ENCODE results near the gene ZNF639. TPM values are rescaled to one million over a fixed set of nuclear protein-coding genes. Genes with fewer than 3 reads are reported as not detected.

The ZNF639 gene
- total RNA-seq, 1 donor from 2014 or later = 29.8 TPM

DNA sequence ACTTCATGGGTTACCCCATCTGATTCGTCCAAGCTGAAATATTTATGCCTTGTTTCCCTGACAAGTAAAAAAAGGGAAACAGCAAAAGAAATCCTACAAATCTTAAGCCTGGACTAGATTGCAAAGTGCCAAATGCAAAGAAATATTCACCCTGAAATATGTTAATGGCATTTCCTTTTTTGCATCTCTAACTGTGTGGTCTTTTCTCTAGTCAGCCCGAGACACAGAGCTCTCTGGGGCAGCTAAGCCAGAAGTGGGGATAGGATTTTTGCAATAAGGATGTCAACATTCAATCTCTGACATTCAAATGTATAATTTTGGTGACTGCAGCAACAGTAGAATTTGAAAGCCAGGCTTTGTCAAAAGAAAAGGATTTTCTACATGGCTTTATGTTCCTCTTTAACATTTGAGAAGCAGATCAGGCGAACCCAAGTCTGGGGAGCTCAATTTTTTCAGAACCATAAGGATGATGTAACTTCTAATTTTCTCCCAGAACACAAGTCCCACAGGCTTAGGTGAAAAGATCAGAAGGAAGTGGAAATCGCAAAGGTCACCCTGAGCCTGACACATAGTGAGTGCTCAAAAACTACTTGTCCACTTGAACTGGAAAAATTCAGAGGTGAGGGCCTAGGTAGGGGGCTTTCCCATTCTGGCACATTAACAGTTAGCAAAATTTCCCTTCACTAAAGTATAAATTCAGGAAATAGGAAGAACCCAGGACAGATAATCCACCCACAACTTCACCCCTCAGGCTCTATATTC lies 43.7 kb upstream of the ZNF639 start:
- Mint-ChIP-seq H3K4me3 (ENCODE audit: unreplicated experiment) (no peak overlapping the region), H3K36me3 (ENCODE audit: low read depth, unreplicated experiment) (no peaks in the 10 kb centered on the region), H3K4me1 (ENCODE audit: unreplicated experiment) (no peaks in the 10 kb centered on the region), H3K27me3 (ENCODE audit: unreplicated experiment) (peaks cover 4% of the 10 kb centered on the region), H3K9me3 (ENCODE audit: unreplicated experiment) (no peaks in the 10 kb centered on the region), H3K27ac (ENCODE audit: unreplicated experiment) (no peak overlapping the region)
- no peak for DNase-seq (ENCODE audit: low spot score)
- TF ChIP-seq, protein P1, sequence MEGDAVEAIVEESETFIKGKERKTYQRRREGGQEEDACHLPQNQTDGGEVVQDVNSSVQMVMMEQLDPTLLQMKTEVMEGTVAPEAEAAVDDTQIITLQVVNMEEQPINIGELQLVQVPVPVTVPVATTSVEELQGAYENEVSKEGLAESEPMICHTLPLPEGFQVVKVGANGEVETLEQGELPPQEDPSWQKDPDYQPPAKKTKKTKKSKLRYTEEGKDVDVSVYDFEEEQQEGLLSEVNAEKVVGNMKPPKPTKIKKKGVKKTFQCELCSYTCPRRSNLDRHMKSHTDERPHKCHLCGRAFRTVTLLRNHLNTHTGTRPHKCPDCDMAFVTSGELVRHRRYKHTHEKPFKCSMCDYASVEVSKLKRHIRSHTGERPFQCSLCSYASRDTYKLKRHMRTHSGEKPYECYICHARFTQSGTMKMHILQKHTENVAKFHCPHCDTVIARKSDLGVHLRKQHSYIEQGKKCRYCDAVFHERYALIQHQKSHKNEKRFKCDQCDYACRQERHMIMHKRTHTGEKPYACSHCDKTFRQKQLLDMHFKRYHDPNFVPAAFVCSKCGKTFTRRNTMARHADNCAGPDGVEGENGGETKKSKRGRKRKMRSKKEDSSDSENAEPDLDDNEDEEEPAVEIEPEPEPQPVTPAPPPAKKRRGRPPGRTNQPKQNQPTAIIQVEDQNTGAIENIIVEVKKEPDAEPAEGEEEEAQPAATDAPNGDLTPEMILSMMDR (IDR thresholded peaks at IDR 0.05; ENCODE audit: unreplicated experiment) = no peak

DNA sequence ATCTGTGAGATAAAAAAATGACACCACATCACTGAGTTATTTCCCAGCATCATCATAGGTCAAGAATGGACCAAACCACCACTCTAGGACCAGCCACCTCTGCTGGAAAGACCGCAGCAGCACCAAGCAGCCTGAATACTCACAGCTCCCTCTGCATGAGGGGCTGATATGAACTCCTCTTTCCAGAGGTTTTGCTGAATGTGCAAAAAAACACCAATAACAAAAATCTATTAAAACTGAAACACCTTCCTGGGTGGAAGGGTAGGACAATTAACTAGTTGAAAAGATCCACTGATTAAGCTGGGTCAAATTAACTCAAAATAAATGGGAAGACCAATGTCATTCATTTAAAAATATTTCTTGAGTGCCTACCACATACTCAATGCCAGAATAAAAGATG lies 43.0 kb upstream of the ZNF639 start:
- no peaks in the 10 kb centered on the region for H3K9me3 Mint-ChIP-seq (ENCODE audit: unreplicated experiment)
- H3K4me1 Mint-ChIP-seq (ENCODE audit: unreplicated experiment) = no peaks in the 10 kb centered on the region
- H3K27me3 Mint-ChIP-seq (ENCODE audit: unreplicated experiment) = peaks cover 2% of the 10 kb centered on the region
- no peak overlapping the region for H3K27ac Mint-ChIP-seq (ENCODE audit: unreplicated experiment)
- TF ChIP-seq, protein P1 (IDR thresholded peaks at IDR 0.05; ENCODE audit: unreplicated experiment) = no peak
- no peaks in the 10 kb centered on the region for H3K36me3 Mint-ChIP-seq (ENCODE audit: low read depth, unreplicated experiment)
- no peak for DNase-seq (ENCODE audit: low spot score)
- no peak overlapping the region for H3K4me3 Mint-ChIP-seq (ENCODE audit: unreplicated experiment)

DNA sequence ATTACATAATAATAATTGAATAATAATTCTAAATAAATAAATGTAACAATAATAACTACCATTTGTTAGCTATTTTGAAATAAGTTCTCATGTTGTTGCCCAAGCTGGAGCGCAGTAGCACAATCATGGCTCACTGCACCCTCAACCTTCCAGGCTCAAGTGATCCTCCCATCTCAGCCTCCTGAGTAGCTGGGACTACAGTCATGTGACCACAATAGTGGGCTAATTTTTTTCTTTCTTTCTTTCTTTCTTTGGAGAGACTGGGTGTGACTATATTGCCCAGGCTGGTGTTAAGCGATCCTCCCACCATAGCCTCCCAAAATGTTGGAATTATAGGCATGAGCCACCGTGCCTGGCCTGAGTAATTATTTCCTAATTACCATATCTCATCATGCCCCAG lies 41.0 kb upstream of the ZNF639 start:
- H3K27me3 Mint-ChIP-seq (ENCODE audit: unreplicated experiment) = peaks cover 2% of the 10 kb centered on the region
- no peak for DNase-seq (ENCODE audit: low spot score)
- H3K27ac Mint-ChIP-seq (ENCODE audit: unreplicated experiment) = no peak overlapping the region
- H3K4me1 Mint-ChIP-seq (ENCODE audit: unreplicated experiment) = no peaks in the 10 kb centered on the region
- no peaks in the 10 kb centered on the region for H3K36me3 Mint-ChIP-seq (ENCODE audit: low read depth, unreplicated experiment)
- no peak overlapping the region for H3K4me3 Mint-ChIP-seq (ENCODE audit: unreplicated experiment)
- H3K9me3 Mint-ChIP-seq (ENCODE audit: unreplicated experiment) = no peaks in the 10 kb centered on the region
- TF ChIP-seq, protein P1 (IDR thresholded peaks at IDR 0.05; ENCODE audit: unreplicated experiment) = no peak

DNA sequence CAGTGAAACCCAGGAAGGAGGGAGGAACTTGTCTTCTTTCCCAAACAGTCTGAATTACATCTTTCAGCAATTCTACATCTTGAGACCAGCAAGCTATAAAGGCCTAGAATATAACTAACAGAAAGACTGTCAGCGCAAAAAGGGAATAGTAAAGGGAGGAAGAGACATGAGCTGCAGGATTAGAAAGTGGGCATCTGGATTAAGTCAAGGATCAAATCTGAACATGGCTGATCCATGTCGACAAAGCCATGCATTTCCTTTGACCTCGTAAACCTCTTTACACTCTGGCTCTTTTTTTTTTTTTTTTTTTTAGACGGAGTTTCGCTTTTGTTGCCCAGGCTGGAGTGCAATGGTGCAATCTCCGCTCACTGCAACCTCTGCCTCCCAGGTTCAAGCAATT lies 36.5 kb upstream of the ZNF639 start:
- TF ChIP-seq, protein P1 (IDR thresholded peaks at IDR 0.05; ENCODE audit: unreplicated experiment) = no peak
- DNase-seq (ENCODE audit: low spot score) = no peak

DNA sequence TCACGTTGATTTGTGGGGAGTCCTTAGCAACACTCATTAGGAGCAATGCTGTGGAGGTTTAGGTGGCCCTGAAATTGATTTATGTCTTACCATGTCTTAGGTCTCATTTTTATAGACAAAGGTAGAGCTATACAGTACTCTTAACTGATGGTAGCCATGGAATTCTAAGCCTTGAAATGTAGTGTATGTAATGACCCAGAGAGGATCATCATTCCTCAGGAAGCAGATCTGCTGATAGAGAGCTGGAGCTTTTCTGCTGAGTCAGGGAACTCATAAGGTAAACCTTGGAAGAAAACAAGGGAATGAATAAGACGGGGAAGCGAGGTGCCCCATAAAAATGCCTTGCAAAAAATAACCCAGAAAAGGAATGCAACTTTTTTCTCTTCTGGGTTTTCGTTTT lies 34.0 kb upstream of the ZNF639 start:
- no peak for DNase-seq (ENCODE audit: low spot score)
- TF ChIP-seq, protein P1 (IDR thresholded peaks at IDR 0.05; ENCODE audit: unreplicated experiment) = no peak
- Mint-ChIP-seq H3K4me3 (ENCODE audit: unreplicated experiment) (no peak overlapping the region), H3K4me1 (ENCODE audit: unreplicated experiment) (peaks cover 2% of the 10 kb centered on the region), H3K9me3 (ENCODE audit: unreplicated experiment) (no peaks in the 10 kb centered on the region), H3K27ac (ENCODE audit: unreplicated experiment) (no peak overlapping the region), H3K36me3 (ENCODE audit: low read depth, unreplicated experiment) (peaks cover 3% of the 10 kb centered on the region), H3K27me3 (ENCODE audit: unreplicated experiment) (no peaks in the 10 kb centered on the region)

More for the DNA sequence above, 36.5 kb upstream of the ZNF639 start:
- H3K4me3 Mint-ChIP-seq (ENCODE audit: unreplicated experiment) = no peak overlapping the region
- H3K9me3 Mint-ChIP-seq (ENCODE audit: unreplicated experiment) = no peaks in the 10 kb centered on the region
- no peaks in the 10 kb centered on the region for H3K27me3 Mint-ChIP-seq (ENCODE audit: unreplicated experiment)
- no peaks in the 10 kb centered on the region for H3K4me1 Mint-ChIP-seq (ENCODE audit: unreplicated experiment)
- H3K27ac Mint-ChIP-seq (ENCODE audit: unreplicated experiment) = no peak overlapping the region
- no peaks in the 10 kb centered on the region for H3K36me3 Mint-ChIP-seq (ENCODE audit: low read depth, unreplicated experiment)

Measured in endothelial cell (in vitro differentiated cells).